Measurements from ENCODE around the gene TMEM59L.

The TMEM59L gene

DNA sequence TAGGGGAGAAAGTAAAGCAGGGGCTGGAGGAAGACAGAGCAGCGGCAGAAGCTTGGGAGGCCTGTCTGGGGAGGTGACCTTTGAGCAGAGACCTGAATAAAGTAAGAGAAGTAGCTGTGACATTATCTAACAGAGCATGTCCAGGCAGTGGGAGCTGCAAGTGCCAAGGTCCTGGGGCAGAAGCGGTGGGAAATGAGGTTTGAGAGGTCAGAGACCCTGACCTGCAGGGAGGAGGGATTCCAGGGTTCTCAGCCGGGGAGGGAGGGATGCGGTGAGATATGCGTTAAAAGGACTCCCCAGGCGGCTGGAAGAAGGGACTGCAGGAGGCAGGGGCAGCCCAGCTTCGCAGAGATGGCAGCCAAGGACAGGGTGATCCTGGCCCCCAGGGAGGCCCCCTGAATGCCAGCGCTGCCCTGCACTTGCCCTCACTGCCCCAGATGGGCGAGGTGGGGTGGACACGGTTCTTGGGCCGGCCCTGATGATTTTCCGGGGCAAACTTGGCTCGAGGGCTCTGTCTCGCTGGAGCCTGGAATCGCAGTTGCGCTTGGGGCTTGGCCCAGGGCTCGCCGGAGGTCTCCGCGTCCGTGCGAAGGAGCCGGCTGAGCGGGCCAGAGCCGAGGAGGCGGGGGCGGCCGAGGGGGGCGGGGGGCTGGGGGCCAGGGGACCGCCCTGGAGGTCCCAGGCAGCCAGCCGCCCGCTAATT, 9.3 kb upstream of the TMEM59L start:
- peak; percentile 48 for TF ChIP-seq CTCF (IDR thresholded peaks at IDR 0.05; ENCODE audit: low read depth, low read length)
- H3K4me3 ChIP-seq (ENCODE audit: low read depth, low read length): no peak overlapping the region

GRCh38 chr19:18603958-18604819, 8.5 kb upstream of the TMEM59L start:
- no peak for TF ChIP-seq CTCF (IDR thresholded peaks at IDR 0.05; ENCODE audit: low read depth, low read length)
- H3K4me3 ChIP-seq (ENCODE audit: low read depth, low read length): no peak overlapping the region

DNA sequence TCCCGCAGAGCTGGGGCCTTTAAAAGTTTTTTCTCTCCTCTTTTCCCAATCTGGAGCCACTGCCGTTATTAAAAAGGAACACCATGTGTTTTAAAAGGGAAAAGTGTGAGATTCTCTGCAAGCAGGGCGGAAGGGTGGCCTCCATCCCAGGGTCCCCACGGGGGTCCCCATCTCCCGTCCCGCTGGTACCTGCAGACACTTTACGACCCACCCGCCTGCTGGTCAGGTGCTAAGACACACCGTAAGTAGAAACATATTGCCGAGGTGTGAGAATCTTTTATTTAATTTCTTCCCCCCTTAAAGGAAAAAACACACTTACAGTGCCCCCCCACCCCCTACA, 7.9 kb upstream of the TMEM59L start:
- H3K4me3 ChIP-seq (ENCODE audit: low read depth, low read length): no peak overlapping the region
- TF ChIP-seq CTCF (IDR thresholded peaks at IDR 0.05; ENCODE audit: low read depth, low read length): no peak

DNA sequence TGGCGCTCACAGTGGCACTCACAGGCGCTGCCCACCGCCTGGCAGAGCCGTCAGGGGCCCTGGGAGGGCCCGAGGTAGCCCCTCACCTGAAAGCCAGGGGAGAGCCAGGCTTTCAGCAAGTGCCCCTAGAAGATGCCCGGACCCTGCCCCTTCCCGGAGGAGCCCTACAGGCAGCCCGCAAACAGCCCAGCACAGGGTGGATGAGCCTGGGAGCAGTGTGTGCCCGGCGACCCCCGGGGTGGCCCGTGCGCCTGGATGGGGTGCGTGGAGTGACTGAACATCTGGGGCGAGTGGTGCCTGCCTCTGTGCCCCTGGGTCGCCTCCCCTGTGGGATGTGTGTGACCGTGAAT, 7.5 kb upstream of the TMEM59L start:
- no peak for TF ChIP-seq CTCF (IDR thresholded peaks at IDR 0.05; ENCODE audit: low read depth, low read length)
- H3K4me3 ChIP-seq (ENCODE audit: low read depth, low read length): no peak overlapping the region

DNA sequence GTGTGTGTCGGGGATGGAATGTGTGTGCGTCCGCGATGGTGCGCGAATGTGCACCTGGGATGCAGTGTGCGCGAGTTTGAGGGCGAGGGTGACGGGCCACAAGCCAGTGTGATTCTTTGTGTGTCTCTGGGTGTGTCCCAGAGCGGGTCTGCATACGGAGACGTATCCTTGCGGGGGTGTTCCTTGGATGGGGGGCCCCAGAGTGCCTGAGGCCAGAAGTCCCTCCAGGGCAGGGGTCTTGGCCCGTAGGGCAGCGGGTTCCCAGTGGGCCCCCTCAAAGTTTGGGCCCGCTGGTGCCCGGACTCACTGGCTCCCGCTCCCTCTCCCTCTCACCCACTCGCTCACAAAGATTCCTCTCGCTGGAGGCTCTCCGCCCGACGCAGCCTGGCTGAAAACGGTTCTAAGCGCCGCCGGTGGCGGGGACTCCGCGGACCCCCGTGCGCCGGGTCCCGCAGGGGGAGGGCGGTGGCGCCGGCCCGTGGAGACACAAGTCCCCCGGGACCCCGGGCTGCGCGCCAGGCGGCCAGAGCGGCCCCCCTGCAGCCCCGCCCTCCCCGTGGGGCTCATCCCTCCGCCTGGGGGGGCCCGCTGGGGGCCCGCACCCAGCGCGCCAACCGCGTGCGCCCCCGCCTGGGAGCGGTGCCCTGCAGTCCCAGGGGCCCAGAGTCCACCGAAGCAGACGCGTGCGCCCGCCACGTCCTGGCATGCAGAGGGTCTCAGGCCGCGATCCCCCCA, 7.0 kb upstream of the TMEM59L start:
- no peak for TF ChIP-seq CTCF (IDR thresholded peaks at IDR 0.05; ENCODE audit: low read depth, low read length)
- no peak overlapping the region for H3K4me3 ChIP-seq (ENCODE audit: low read depth, low read length)

- H3K4me3 ChIP-seq (ENCODE audit: low read depth, low read length): 0 out of 2 replicates have a peak within 1 kb of the TSS, but pooled peaks have one; percentile 20
- TF ChIP-seq CTCF (IDR thresholded peaks at IDR 0.05; ENCODE audit: low read depth, low read length): no peak
Measured at GRCh38 chr19:18606281-18607225, 6.1 kb upstream of the TMEM59L start, which contains the start of gene CRLF1. CRLF1 (minus strand) TSS chr19:18606799; CDS start chr19:18606656, 143 bp downstream.

Data from WI38 (cell line).